Measurements from ENCODE around the gene RIPOR3. TPM values are rescaled to one million over a fixed set of nuclear protein-coding genes. Genes with fewer than 3 reads are reported as not detected.

The RIPOR3 gene
- polyA plus RNA-seq, 1 of the 3 experiments (the other 2 are of a cell fraction) = 1.2 TPM

GRCh38 chr20:50635014-50635557 lies 56.3 kb downstream of the RIPOR3 start (continued):
- no peak for TF ChIP-seq RAD21 (IDR thresholded peaks at IDR 0.05; ENCODE audit: low read length)
- no peak for TF ChIP-seq NFIC (IDR thresholded peaks at IDR 0.05; ENCODE audit: borderline replicate concordance)
- no peak for TF ChIP-seq MXI1 (IDR thresholded peaks at IDR 0.05; ENCODE audit: low read depth, low read length)
- no peak for TF ChIP-seq USF2 (IDR thresholded peaks at IDR 0.05; ENCODE audit: borderline replicate concordance, low read depth, low read length)

GRCh38 chr20:50634191-50634590 lies 57.2 kb downstream of the RIPOR3 start:
- Histone ChIP-seq H3F3A (replicated peaks; ENCODE audit: insufficient read depth) (no peaks in the 10 kb centered on the region), H3K9ac (no peak overlapping the region), H3K27me3 (ENCODE audit: insufficient read depth) (no peaks in the 10 kb centered on the region), H3K27ac (ENCODE audit: low read depth in 2 of 2, low read length in 1 of 2) (no peak overlapping the region), H3K79me2 (ENCODE audit: insufficient read depth) (no peaks in the 10 kb centered on the region), H2AFZ (ENCODE audit: low read depth) (no peak overlapping the region), H4K20me1 (ENCODE audit: insufficient read depth) (no peaks in the 10 kb centered on the region), H3K4me2 (no peak overlapping the region), H3K4me3 (ENCODE audit: low read depth in 2 of 2, low read length in 1 of 2) (no peak overlapping the region), H3K4me1 (ENCODE audit: control insufficient read depth in 1 of 2, insufficient read depth in 2 of 2, low read depth in 1 of 2, low read length in 1 of 2) (peaks cover 11 to 15% of the 10 kb centered on the region in 2 experiments; a peak in 2 of 4 replicates), H3K9me2 (no peaks in the 10 kb centered on the region), H3K36me3 (replicated peaks in 1 of 2; ENCODE audit: control insufficient read depth in 1 of 2, insufficient read depth in 2 of 2, low read length in 1 of 2) (no peaks in the 10 kb centered on the region), H3K9me3 (no peaks in the 10 kb centered on the region)
- ChIA-PET POLR2A (no interaction called here), CTCF (interaction anchor here (0.6 to 3.6 kb wide), 3 partner anchors 8 to 297 kb away, joined by 3 to 18 read pairs (median 4); partner anchors contain the start of gene ADNP)
- WGBS (ENCODE audit: low lambda C conversion rate) = 92% methylated on average over 6 of the region's 6 CpGs
- no peak for DNase-seq
- TF ChIP-seq JUND (IDR thresholded peaks at IDR 0.05) (no peak), SIN3A (IDR thresholded peaks at IDR 0.05; ENCODE audit: borderline replicate concordance, low read depth, low read length) (no peak), EP300 (IDR thresholded peaks at IDR 0.05; ENCODE audit: borderline replicate concordance in 1 of 2, low read depth in 1 of 2, low read length in 1 of 2) (no peak), MXI1 (IDR thresholded peaks at IDR 0.05; ENCODE audit: low read depth, low read length) (no peak), RAD21 (IDR thresholded peaks at IDR 0.05; ENCODE audit: low read length) (no peak), YY1 (IDR thresholded peaks at IDR 0.05; ENCODE audit: low read depth) (no peak)
- TF ChIP-seq, protein P1, sequence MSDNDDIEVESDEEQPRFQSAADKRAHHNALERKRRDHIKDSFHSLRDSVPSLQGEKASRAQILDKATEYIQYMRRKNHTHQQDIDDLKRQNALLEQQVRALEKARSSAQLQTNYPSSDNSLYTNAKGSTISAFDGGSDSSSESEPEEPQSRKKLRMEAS (IDR thresholded peaks at IDR 0.05; ENCODE audit: low read depth) = no peak

GRCh38 chr20:50633361-50633760 lies 58.0 kb downstream of the RIPOR3 start:
- H3K27ac ChIP-seq (ENCODE audit: low read depth in 2 of 2, low read length in 1 of 2) = no peak overlapping the region
- no peaks in the 10 kb centered on the region for H3K36me3 ChIP-seq (replicated peaks in 1 of 2; ENCODE audit: control insufficient read depth in 1 of 2, insufficient read depth in 2 of 2, low read length in 1 of 2)
- H3K9ac ChIP-seq = no peak overlapping the region
- no peak overlapping the region for H3K4me3 ChIP-seq (ENCODE audit: low read depth in 2 of 2, low read length in 1 of 2)
- H3K27me3 ChIP-seq (ENCODE audit: insufficient read depth) = no peaks in the 10 kb centered on the region
- CTCF ChIA-PET = interaction anchor here (0.6 to 1.4 kb wide), 3 partner anchors 27 to 298 kb away, joined by 3 to 4 read pairs (median 3); partner anchors contain the start of gene ADNP
- peaks cover 15 to 20% of the 10 kb centered on the region in 2 experiments; a peak in 2 of 4 replicates for H3K4me1 ChIP-seq (ENCODE audit: control insufficient read depth in 1 of 2, insufficient read depth in 2 of 2, low read depth in 1 of 2, low read length in 1 of 2)
- no peaks in the 10 kb centered on the region for H3K9me2 ChIP-seq
- no peaks in the 10 kb centered on the region for H3K79me2 ChIP-seq (ENCODE audit: insufficient read depth)
- no peaks in the 10 kb centered on the region for H4K20me1 ChIP-seq (ENCODE audit: insufficient read depth)
- WGBS (ENCODE audit: low lambda C conversion rate) = 81% methylated on average over 10 of the region's 10 CpGs
- H2AFZ ChIP-seq (ENCODE audit: low read depth) = no peak overlapping the region
- POLR2A ChIA-PET = no interaction called here
- H3K4me2 ChIP-seq = no peak overlapping the region
- TF ChIP-seq EP300 (IDR thresholded peaks at IDR 0.05; ENCODE audit: borderline replicate concordance in 1 of 2, low read depth in 1 of 2, low read length in 1 of 2) (no peak), RAD21 (IDR thresholded peaks at IDR 0.05; ENCODE audit: low read length) (no peak), GABPA (IDR thresholded peaks at IDR 0.05; ENCODE audit: low read depth) (no peak), SIN3A (IDR thresholded peaks at IDR 0.05; ENCODE audit: borderline replicate concordance, low read depth, low read length) (no peak), NRF1 (IDR thresholded peaks at IDR 0.05; ENCODE audit: low read depth, low read length) (no peak), MEF2A (IDR thresholded peaks at IDR 0.05; ENCODE audit: borderline replicate concordance, low read depth) (no peak)
- TF ChIP-seq, protein P2, sequence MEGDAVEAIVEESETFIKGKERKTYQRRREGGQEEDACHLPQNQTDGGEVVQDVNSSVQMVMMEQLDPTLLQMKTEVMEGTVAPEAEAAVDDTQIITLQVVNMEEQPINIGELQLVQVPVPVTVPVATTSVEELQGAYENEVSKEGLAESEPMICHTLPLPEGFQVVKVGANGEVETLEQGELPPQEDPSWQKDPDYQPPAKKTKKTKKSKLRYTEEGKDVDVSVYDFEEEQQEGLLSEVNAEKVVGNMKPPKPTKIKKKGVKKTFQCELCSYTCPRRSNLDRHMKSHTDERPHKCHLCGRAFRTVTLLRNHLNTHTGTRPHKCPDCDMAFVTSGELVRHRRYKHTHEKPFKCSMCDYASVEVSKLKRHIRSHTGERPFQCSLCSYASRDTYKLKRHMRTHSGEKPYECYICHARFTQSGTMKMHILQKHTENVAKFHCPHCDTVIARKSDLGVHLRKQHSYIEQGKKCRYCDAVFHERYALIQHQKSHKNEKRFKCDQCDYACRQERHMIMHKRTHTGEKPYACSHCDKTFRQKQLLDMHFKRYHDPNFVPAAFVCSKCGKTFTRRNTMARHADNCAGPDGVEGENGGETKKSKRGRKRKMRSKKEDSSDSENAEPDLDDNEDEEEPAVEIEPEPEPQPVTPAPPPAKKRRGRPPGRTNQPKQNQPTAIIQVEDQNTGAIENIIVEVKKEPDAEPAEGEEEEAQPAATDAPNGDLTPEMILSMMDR (IDR thresholded peaks at IDR 0.05) = no peak
- TF ChIP-seq, protein P3, sequence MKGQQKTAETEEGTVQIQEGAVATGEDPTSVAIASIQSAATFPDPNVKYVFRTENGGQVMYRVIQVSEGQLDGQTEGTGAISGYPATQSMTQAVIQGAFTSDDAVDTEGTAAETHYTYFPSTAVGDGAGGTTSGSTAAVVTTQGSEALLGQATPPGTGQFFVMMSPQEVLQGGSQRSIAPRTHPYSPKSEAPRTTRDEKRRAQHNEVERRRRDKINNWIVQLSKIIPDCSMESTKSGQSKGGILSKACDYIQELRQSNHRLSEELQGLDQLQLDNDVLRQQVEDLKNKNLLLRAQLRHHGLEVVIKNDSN (IDR thresholded peaks at IDR 0.05; ENCODE audit: borderline replicate concordance, low read depth) = no peak
- no peak for DNase-seq
- H3F3A ChIP-seq (replicated peaks; ENCODE audit: insufficient read depth) = no peaks in the 10 kb centered on the region
- H3K9me3 ChIP-seq = no peaks in the 10 kb centered on the region

All from SK-N-SH (cell line).